Keratinocyte (primary cell): ENCODE results near the gene PSD. TPM values are rescaled to one million over a fixed set of nuclear protein-coding genes. Genes with fewer than 3 reads are reported as not detected.

Experiments used
- DNase-seq: peaks from one replicate; pipeline ENCODE4 v3.0.0-alpha.2; 2011; ENCODE audit warnings: low read depth, missing footprints, low spot score
- FAIRE-seq: peaks from 2 replicates; lab custom pipeline; 2011; peaks lifted over from hg19 to GRCh38; lab: Jason Lieb, UNC
- H2AFZ ChIP-seq: 2 replicates; pipeline ENCODE4 v1.6.0; 2012; ENCODE audit warnings: low read length, control low read depth, inconsistent platforms; ENCODE audit not compliant: control insufficient read depth
- H3K27ac ChIP-seq: 2 replicates; pipeline ENCODE4 v1.5.1; 2011; ENCODE audit warnings: low read length; ENCODE audit not compliant: control insufficient read depth, insufficient read depth
- H3K27me3 ChIP-seq: 3 replicates; pipeline ENCODE4 v1.6.0; 2011; ENCODE audit warnings: low read length; ENCODE audit not compliant: control insufficient read depth, insufficient read depth; ENCODE audit errors: extremely low read depth
- H3K36me3 ChIP-seq, 2 experiments: 2 replicates in 1 of 2; 3 replicates in 1 of 2; pipeline ENCODE4 v1.5.1; 2011; ENCODE audit warnings: low read length in 2 of 2, mild to moderate bottlenecking in 1 of 2; ENCODE audit not compliant: control insufficient read depth in 2 of 2, insufficient read depth in 2 of 2; ENCODE audit errors: extremely low read depth in 1 of 2
- H3K4me1 ChIP-seq: 3 replicates; pipeline ENCODE4 v1.5.1; 2011; ENCODE audit warnings: low read length; ENCODE audit not compliant: control insufficient read depth, insufficient read depth; ENCODE audit errors: extremely low read depth
- H3K4me2 ChIP-seq: 3 replicates; pipeline ENCODE4 v1.6.0; 2011; ENCODE audit warnings: low read depth, low read length; ENCODE audit not compliant: control insufficient read depth, insufficient read depth; ENCODE audit errors: extremely low read depth
- H3K4me3 ChIP-seq, 3 experiments: fragments of 200-600 bp in 1 of 3; sonication (generic) in 1 of 3; 2 replicates in 2 of 3; 3 replicates in 1 of 3; pipeline ENCODE4 v1.5.1; 2011 to 2016; ENCODE audit warnings: low read length in 3 of 3, mild to moderate bottlenecking in 3 of 3, control low read depth in 2 of 3, inconsistent platforms in 1 of 3, low read depth in 1 of 3, mixed read lengths in 1 of 3, mixed run types in 1 of 3, moderate library complexity in 1 of 3; ENCODE audit not compliant: control insufficient read depth in 2 of 3, insufficient read depth in 2 of 3; ENCODE audit errors: extremely low read depth in 1 of 3
- H3K79me2 ChIP-seq: 2 replicates; pipeline ENCODE4 v1.6.0; 2012; ENCODE audit warnings: low read length; ENCODE audit not compliant: control insufficient read depth, insufficient read depth
- H3K9ac ChIP-seq: 3 replicates; pipeline ENCODE4 v1.6.0; 2011; ENCODE audit warnings: low read length; ENCODE audit not compliant: control insufficient read depth, insufficient read depth; ENCODE audit errors: extremely low read depth
- H3K9me1 ChIP-seq: 3 replicates; pipeline ENCODE4 v1.6.0; 2011; ENCODE audit warnings: low read length; ENCODE audit not compliant: control insufficient read depth, insufficient read depth; ENCODE audit errors: extremely low read depth
- H3K9me3 ChIP-seq: 2 replicates; pipeline ENCODE4 v1.5.1; 2012; ENCODE audit warnings: low read depth, low read length; ENCODE audit not compliant: control insufficient read depth
- H4K20me1 ChIP-seq: 3 replicates; pipeline ENCODE4 v1.6.0; 2011; ENCODE audit warnings: low read length; ENCODE audit not compliant: control insufficient read depth, insufficient read depth; ENCODE audit errors: extremely low read depth
- CTCF ChIP-seq, 3 experiments: IDR thresholded peaks in 1 of 3; conservative IDR thresholded peaks in 1 of 3; optimal IDR thresholded peaks in 1 of 3; 2 replicates in 2 of 3; 3 replicates in 1 of 3; pipeline versions ENCODE3 to v1.5.1; 2011; ENCODE audit warnings: low read length in 3 of 3, mild to moderate bottlenecking in 3 of 3, moderate library complexity in 2 of 3, control low read depth in 1 of 3, inconsistent platforms in 1 of 3; ENCODE audit not compliant: insufficient read depth in 2 of 3; ENCODE audit errors: extremely low read depth in 1 of 3
- EZH2 ChIP-seq: IDR thresholded peaks from one replicate; pipeline ENCODE4 v1.6.1; 2012; ENCODE audit warnings: inconsistent platforms, mild to moderate bottlenecking, low read length, moderate library complexity
- dilution Hi-C: fragments of 300-500 bp; cut with MboI; formaldehyde crosslinking; loops from one replicate; pipeline ENCODE4 v1.7.0; 2020; ENCODE audit warnings: low sequenced_read_pairs; ENCODE audit not compliant: extremely low pct_ligation_motif_present
- polyA plus RNA-seq, 5 experiments: library from polyadenylated mRNA; depleted of rRNA in 3 of 5; stranded (reverse) in 3 of 5; stranded (forward) in 1 of 5; unstranded in 1 of 5; fragments of >200 nt; gene quantifications; 1 replicate in 1 of 5; 2 replicates in 3 of 5; 3 replicates in 1 of 5; pipeline versions ENCODE4 v1.2.1 to v1.2.3, GENCODE V29; 2011 to 2012; ENCODE audit warnings: missing spikeins in 2 of 5, low read depth in 1 of 5, low replicate concordance in 1 of 5

PSD gene
- polyA plus RNA-seq, 1 donor (not counting 4 experiments of a cell fraction or from before 2014, with no cell fraction given): 0.10 TPM

GRCh38 chr10:102463983-102464382 is 45.4 kb upstream of the PSD start:
- no peaks in the 10 kb centered on the region for H3K27me3 ChIP-seq
- no peaks in the 10 kb centered on the region for H3K79me2 ChIP-seq
- no peak overlapping the region for H3K9ac ChIP-seq
- no peaks in the 10 kb centered on the region for H4K20me1 ChIP-seq
- dilution Hi-C loops: no loop called here
- H3K4me1 ChIP-seq: peaks cover 23% of the 10 kb centered on the region
- H2AFZ ChIP-seq: no peak overlapping the region
- TF ChIP-seq EZH2: no peak
- no peak for TF ChIP-seq CTCF (optimal IDR thresholded peaks at IDR 0.05 in 1 of 3, IDR thresholded peaks at IDR 0.05 in 1 of 3, conservative IDR thresholded peaks at IDR 0.05 in 1 of 3; ENCODE audit: extremely low read depth in 1 of 3, insufficient read depth in 2 of 3, low read length in 3 of 3)
- no peaks in the 10 kb centered on the region for H3K9me3 ChIP-seq
- H3K27ac ChIP-seq: no peak overlapping the region
- no peak overlapping the region for H3K4me2 ChIP-seq
- H3K36me3 ChIP-seq: peaks cover 0 to 1% of the 10 kb centered on the region in 2 experiments
- H3K4me3 ChIP-seq: no peak overlapping the region
- no peak for FAIRE-seq
- no peak for DNase-seq
- H3K9me1 ChIP-seq: peaks cover 3% of the 10 kb centered on the region

GRCh38 chr10:102462512-102463054 is 44.0 kb upstream of the PSD start:
- Histone ChIP-seq H3K9ac (peak overlapping the region; percentile 22), H3K27ac (no peak overlapping the region), H3K4me2 (peak overlapping the region; percentile 82), H3K9me1 (peaks cover 3% of the 10 kb centered on the region), H3K4me3 (peak overlapping the region in 2 of 3 experiments; percentile 11 to 39), H2AFZ (no peak overlapping the region), H3K4me1 (peaks cover 23% of the 10 kb centered on the region), H3K79me2 (no peaks in the 10 kb centered on the region), H4K20me1 (no peaks in the 10 kb centered on the region), H3K36me3 (no peaks in the 10 kb centered on the region), H3K27me3 (no peaks in the 10 kb centered on the region), H3K9me3 (no peaks in the 10 kb centered on the region)
- no peak for FAIRE-seq
- dilution Hi-C loops: no loop called here
- DNase-seq: no peak
- TF ChIP-seq CTCF (optimal IDR thresholded peaks at IDR 0.05 in 1 of 3, IDR thresholded peaks at IDR 0.05 in 1 of 3, conservative IDR thresholded peaks at IDR 0.05 in 1 of 3; ENCODE audit: extremely low read depth in 1 of 3, insufficient read depth in 2 of 3, low read length in 3 of 3): no peak
- TF ChIP-seq EZH2: no peak
